AG10803 (cell line): Measurements from ENCODE around the gene TMEM271.

Experiments used
- DNase-seq: peaks from one replicate; pipeline ENCODE4 v3.0.0; 2010; ENCODE audit warnings: low read depth
- H3K4me3 ChIP-seq: 2 replicates; pipeline ENCODE4 v1.5.1; 2011; ENCODE audit warnings: mild to moderate bottlenecking, low read length, control low read depth
- TF ChIP-seq, protein P1 (sequence below): conservative IDR thresholded peaks from 2 replicates; pipeline ENCODE4 v1.5.1; 2011; ENCODE audit warnings: mild to moderate bottlenecking, low read length, control low read depth, inconsistent platforms

Gene TMEM271

DNA sequence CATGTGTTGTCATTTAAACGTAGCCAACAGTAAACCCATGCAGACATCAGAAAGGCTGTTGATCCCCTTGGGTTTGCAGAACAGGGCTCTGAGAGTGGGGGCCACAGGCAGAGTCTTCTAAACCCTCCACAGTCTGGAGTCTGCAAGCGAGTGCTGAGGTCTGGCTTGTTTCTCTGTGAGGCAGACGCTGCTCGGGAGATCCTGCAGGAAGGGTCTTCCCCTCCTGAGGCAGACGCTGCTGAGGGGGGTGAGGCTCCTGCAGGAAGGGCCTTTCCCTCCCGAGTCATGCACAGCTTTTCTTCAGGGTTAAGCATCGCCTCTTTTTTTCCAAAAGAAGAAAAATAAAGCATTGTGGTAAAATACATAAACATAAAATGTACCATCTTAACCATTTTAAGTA, 32.1 kb upstream of the TMEM271 start:
- no peak overlapping the region for H3K4me3 ChIP-seq
- TF ChIP-seq, protein P1, sequence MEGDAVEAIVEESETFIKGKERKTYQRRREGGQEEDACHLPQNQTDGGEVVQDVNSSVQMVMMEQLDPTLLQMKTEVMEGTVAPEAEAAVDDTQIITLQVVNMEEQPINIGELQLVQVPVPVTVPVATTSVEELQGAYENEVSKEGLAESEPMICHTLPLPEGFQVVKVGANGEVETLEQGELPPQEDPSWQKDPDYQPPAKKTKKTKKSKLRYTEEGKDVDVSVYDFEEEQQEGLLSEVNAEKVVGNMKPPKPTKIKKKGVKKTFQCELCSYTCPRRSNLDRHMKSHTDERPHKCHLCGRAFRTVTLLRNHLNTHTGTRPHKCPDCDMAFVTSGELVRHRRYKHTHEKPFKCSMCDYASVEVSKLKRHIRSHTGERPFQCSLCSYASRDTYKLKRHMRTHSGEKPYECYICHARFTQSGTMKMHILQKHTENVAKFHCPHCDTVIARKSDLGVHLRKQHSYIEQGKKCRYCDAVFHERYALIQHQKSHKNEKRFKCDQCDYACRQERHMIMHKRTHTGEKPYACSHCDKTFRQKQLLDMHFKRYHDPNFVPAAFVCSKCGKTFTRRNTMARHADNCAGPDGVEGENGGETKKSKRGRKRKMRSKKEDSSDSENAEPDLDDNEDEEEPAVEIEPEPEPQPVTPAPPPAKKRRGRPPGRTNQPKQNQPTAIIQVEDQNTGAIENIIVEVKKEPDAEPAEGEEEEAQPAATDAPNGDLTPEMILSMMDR: no peak
- no peak for DNase-seq

DNA sequence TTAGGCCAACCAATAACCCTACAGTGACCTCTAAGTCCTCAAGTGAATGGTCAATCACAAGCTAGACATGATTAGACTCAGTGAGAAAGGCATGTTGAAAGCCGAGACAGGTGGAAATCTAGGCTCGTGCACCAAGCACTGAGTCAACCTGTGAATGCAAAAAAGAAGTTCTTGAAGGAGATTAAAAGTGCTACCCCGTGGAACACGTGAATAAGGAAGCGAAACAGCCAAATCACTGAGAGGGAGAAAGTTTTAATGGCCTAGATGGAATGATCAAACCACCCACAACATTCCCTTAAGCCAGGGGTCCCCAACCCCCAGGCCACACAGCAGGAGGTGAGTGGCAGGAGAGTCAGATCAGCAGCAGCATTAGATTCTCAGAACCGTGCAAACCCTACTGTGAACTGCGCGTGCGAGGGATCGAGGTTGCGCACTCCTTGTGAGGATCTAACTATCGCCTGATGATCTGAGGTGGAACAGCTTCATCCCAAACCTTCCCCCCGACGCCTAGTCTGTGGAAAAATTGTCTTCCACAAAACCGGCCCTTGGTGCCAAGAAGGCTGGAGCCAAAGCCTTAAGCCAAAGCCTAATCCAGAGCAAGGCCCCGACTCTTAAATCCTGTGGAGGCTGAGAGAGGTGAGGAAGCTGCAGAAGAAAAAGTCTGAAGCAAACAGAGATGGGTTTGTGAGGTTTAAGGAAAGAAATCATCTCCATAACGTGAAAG, 29.8 kb upstream of the TMEM271 start:
- no peak overlapping the region for H3K4me3 ChIP-seq
- TF ChIP-seq, protein P1: no peak
- no peak for DNase-seq

GRCh38 chr4:604131-604530, 28.0 kb upstream of the TMEM271 start:
- TF ChIP-seq, protein P1: no peak
- no peak for DNase-seq
- H3K4me3 ChIP-seq: no peak overlapping the region

DNA sequence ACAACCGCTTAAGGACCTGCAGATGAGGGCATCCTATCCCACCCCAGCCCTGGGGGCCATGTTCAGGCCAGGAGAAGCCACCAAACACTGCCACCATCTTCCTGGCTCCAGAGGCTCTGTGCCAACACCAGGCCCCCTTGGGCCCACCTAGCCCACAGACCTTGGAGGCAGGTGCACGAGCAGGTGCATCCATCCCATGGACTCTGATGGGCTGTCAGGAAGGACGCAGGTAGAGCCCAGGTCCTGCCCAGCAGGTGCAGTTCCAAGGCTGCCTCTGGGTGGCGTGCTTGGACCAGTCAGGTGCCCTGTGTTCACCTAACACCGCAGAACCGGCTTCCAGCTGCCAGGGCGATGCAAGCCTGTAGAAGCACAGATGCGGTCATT, 26.5 kb upstream of the TMEM271 start:
- no peak for DNase-seq
- TF ChIP-seq, protein P1: 0 out of 2 replicates have a peak, but pooled peaks have one; percentile 3
- no peak overlapping the region for H3K4me3 ChIP-seq

GRCh38 chr4:601612-602558, 25.8 kb upstream of the TMEM271 start:
- TF ChIP-seq, protein P1: no peak
- DNase-seq: no peak
- no peak overlapping the region for H3K4me3 ChIP-seq

DNA sequence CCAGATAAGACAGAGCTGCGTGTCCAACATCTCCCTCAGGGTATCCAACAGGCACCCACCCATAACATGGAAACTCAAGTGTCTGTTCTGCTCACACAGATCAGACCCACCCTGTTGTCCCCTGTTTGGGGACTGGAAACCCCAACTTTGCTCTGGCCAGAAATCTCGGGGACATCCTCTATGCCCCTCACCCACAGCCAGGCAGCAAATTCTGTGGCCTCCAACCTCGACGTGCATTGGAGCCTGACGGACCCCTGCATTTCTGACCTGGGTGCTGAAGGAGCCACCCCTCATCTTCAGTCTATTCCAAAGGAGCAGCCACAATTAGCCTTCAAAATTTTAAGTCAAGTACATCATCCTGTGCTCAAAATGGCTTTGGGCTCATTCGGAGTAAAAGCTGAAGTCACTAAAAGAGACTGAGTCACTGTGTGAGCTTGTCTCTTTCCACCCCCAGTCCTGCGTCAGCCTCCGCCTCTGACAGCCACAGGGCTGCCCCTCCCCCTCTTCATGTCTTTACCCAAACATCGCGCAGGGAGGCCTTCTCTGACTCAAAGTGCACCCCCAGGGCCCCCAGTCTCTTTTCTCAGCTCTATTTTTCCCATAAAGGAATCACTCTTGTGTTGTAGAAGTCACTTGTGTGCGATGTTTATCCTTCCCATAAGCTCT, 24.9 kb upstream of the TMEM271 start:
- DNase-seq: no peak
- TF ChIP-seq, protein P1: no peak
- H3K4me3 ChIP-seq: no peak overlapping the region
